K562 (cell line): ENCODE measurements around the gene TLCD1. TPM values are rescaled to one million over a fixed set of nuclear protein-coding genes. Genes with fewer than 3 reads are reported as not detected.
A peak's percentile ranks its signal among the peaks of the same experiment; 100 is the strongest.

ENCODE experiments used
- BACH1 ChIP-seq: fragments of 200-800 bp; sonication (Bioruptor generic); IDR thresholded peaks from 2 replicates; pipeline ENCODE4 v1.6.1; 2016; ENCODE audit warnings: missing genetic modification characterization, missing compliant biosample characterization
- CHD2 ChIP-seq: IDR thresholded peaks from 2 replicates; pipeline ENCODE4 v1.6.1; 2011; ENCODE audit warnings: low read depth, low read length
- DLX4 ChIP-seq: fragments of 250-450 bp; sonication (Bioruptor Pico); IDR thresholded peaks from 2 replicates; pipeline ENCODE4 v1.6.1; 2021; ENCODE audit warnings: mild to moderate bottlenecking
- E2F8 ChIP-seq: fragments of 450-650 bp; IDR thresholded peaks from 2 replicates; pipeline ENCODE4 v1.7.1; 2018; ENCODE audit warnings: mild to moderate bottlenecking, low read depth; ENCODE audit not compliant: partially characterized antibody
- ELF4 ChIP-seq: fragments of 450-650 bp; formaldehyde crosslinking; IDR thresholded peaks from 2 replicates; pipeline ENCODE4 v1.4.0; 2022; ENCODE audit warnings: missing genetic modification characterization
- ETS1 ChIP-seq: conservative IDR thresholded peaks from 2 replicates; pipeline ENCODE4 v1.6.1; 2011; ENCODE audit warnings: low read depth, mild to moderate bottlenecking, low read length; ENCODE audit not compliant: control insufficient read depth
- FOXJ3 ChIP-seq: sonication (generic); formaldehyde crosslinking; IDR thresholded peaks from 2 replicates; pipeline ENCODE4 v1.4.0; 2020; ENCODE audit warnings: mild to moderate bottlenecking, missing genetic modification reagents
- GABPB1 ChIP-seq: sonication (generic); formaldehyde crosslinking; IDR thresholded peaks from 2 replicates; pipeline ENCODE4 v1.8.0; 2022; ENCODE audit warnings: mild to moderate bottlenecking, missing genetic modification reagents
- HDAC1 ChIP-seq, 2 experiments: fragments of 450-650 bp; IDR thresholded peaks; 2 replicates each; pipeline ENCODE4 v1.6.1; 2016 to 2017; ENCODE audit warnings: inconsistent platforms in 1 of 2, mild to moderate bottlenecking in 1 of 2, moderate library complexity in 1 of 2
- HNRNPL ChIP-seq: fragments of 200-400 bp; formaldehyde crosslinking; IDR thresholded peaks from 2 replicates; pipeline ENCODE4 v1.6.1; 2017; ENCODE audit warnings: low read depth, mild to moderate bottlenecking, low read length
- KDM2B ChIP-seq: fragments of 250-450 bp; sonication (Bioruptor Pico); IDR thresholded peaks from 2 replicates; pipeline ENCODE4 v1.8.0; 2021; ENCODE audit warnings: mild to moderate bottlenecking, moderate library complexity
- LEF1 ChIP-seq: fragments of 450-650 bp; IDR thresholded peaks from 2 replicates; pipeline ENCODE4 v1.6.1; 2016; ENCODE audit warnings: mild to moderate bottlenecking
- PRMT5 ChIP-seq: sonication (generic); formaldehyde crosslinking; IDR thresholded peaks from 2 replicates; pipeline ENCODE4 v1.5.0; 2020; ENCODE audit warnings: missing genetic modification reagents
- SPI1 ChIP-seq: IDR thresholded peaks from 2 replicates; pipeline ENCODE4 v1.6.1; 2011; ENCODE audit warnings: low read depth, low read length, control low read depth, borderline replicate concordance
- ZC3H4 ChIP-seq: sonication (generic); formaldehyde crosslinking; IDR thresholded peaks from 2 replicates; pipeline ENCODE4 v1.9.0; 2021; ENCODE audit warnings: missing genetic modification reagents, borderline replicate concordance
- ZNF239 ChIP-seq: fragments of 250-450 bp; sonication (Bioruptor Pico); IDR thresholded peaks from 2 replicates; pipeline ENCODE4 v1.4.0; 2020; ENCODE audit warnings: mild to moderate bottlenecking
- ZNF280B ChIP-seq: fragments of 250-450 bp; sonication (Bioruptor Pico); IDR thresholded peaks from 2 replicates; pipeline ENCODE4 v1.5.1; 2021; ENCODE audit warnings: mild to moderate bottlenecking
- ZNF354B ChIP-seq: fragments of 250-450 bp; sonication (Bioruptor Pico); IDR thresholded peaks from 2 replicates; pipeline ENCODE4 v1.4.0; 2020
- ZNF384 ChIP-seq: IDR thresholded peaks from 2 replicates; pipeline ENCODE4 v1.6.1; 2012; ENCODE audit warnings: low read depth, low read length, improper control_type of control experiment
- ZNF57 ChIP-seq: fragments of 450-650 bp; formaldehyde crosslinking; IDR thresholded peaks from 2 replicates; pipeline ENCODE4 v1.4.0; 2020; ENCODE audit warnings: mild to moderate bottlenecking, moderate library complexity
- polyA plus RNA-seq, 8 experiments: library from polyadenylated mRNA; depleted of rRNA in 4 of 8; stranded (reverse) in 5 of 8; unstranded in 3 of 8; fragments of >200 nt; fragmentation: Nextera tagmentation in 2 of 8; fragmentation: Illumina TruSeq in 1 of 8; extraction: Ambion mirVana in 2 of 8; extraction: Trizol in 1 of 8; gene quantifications; 2 replicates each; pipeline versions ENCODE4 v1.2.1 to v1.2.3, GENCODE V29; 2011 to 2014; ENCODE audit warnings: inconsistent platforms in 1 of 8, missing spikeins in 1 of 8
- total RNA-seq, 7 experiments: library from RNA; depleted of rRNA in 6 of 7; stranded (reverse); fragments of >200 nt in 6 of 7; fragmentation: Illumina TruSeq in 2 of 7; extraction: Trizol in 2 of 7; gene quantifications; 2 replicates each; pipeline versions ENCODE4 v1.2.1 to v1.2.3, GENCODE V29; 2011 to 2021; ENCODE audit warnings: low replicate concordance in 1 of 7

Gene TLCD1
- total and polyA plus RNA-seq, 9 of the 15 experiments (the other 6 are each of a cell fraction or from before 2014, with no cell fraction given), result 6.8 to 37.7 (median 21.7) TPM

GRCh38 chr17:28744104-28744971, 18.3 kb upstream of the TLCD1 start (continued):
- no peak for TF ChIP-seq E2F8
- TF ChIP-seq ZNF239 (CRISPR knock-in tag), result no peak
- TF ChIP-seq CHD2, result no peak
- TF ChIP-seq HDAC1 (IDR thresholded peaks at IDR 0.05), result peak in 1 of 2 experiments; percentile 66; a peak in 1 of 4 replicates
- no peak for TF ChIP-seq ZNF354B (CRISPR knock-in tag)
- no peak for TF ChIP-seq FOXJ3
- TF ChIP-seq ZC3H4 (CRISPR knock-in tag), result no peak
- TF ChIP-seq DLX4 (CRISPR knock-in tag), result no peak
- TF ChIP-seq ELF4 (CRISPR knock-in tag), result no peak
- no peak for TF ChIP-seq ZNF57 (CRISPR knock-in tag)
- no peak for TF ChIP-seq BACH1 (tag)
- no peak for TF ChIP-seq GABPB1 (CRISPR knock-in tag)
- TF ChIP-seq SPI1, result no peak
- TF ChIP-seq ZNF280B (CRISPR knock-in tag), result no peak
- no peak for TF ChIP-seq ZNF384
- 0 out of 2 replicates have a peak, but pooled peaks have one; percentile 8 for TF ChIP-seq ETS1
- TF ChIP-seq LEF1, result no peak
- 0 out of 2 replicates have a peak, but pooled peaks have one; percentile 14 for TF ChIP-seq PRMT5 (CRISPR knock-in tag)
- no peak for TF ChIP-seq HNRNPL
- TF ChIP-seq KDM2B (CRISPR knock-in tag), result no peak
